Stimulated activated CD8-positive, alpha-beta memory T cell treated with anti-CD3 and anti-CD28 coated beads, Interleukin-7, amount 100 ng/mL, for 24 hours (primary cell): ENCODE results near the gene CCL4L2.
"Not testable (repeated sequence)": the region's sequence is repeated elsewhere in the genome, so short reads cannot be mapped to it uniquely, and the experiment has no call there.

Experiments used
- DNase-seq: peaks from one replicate; pipeline ENCODE4 v3.0.0-alpha.2; 2020; ENCODE audit warnings: low read depth

Gene CCL4L2

GRCh38 chr17:36221581-36222100 lies 10.8 kb downstream of the CCL4L2 start:
- DNase-seq: not testable (repeated sequence)

GRCh38 chr17:36222967-36223366 lies 12.1 kb downstream of the CCL4L2 start:
- not testable (repeated sequence) for DNase-seq

- DNase-seq: not testable (repeated sequence)
These were observed 18.8 kb downstream of the CCL4L2 start for GRCh38 chr17:36229644-36230043.

- DNase-seq: not testable (repeated sequence)
These were observed 31.2 kb downstream of the CCL4L2 start for GRCh38 chr17:36242046-36242445.
